ENCODE data around the gene SNX22.

DNA sequence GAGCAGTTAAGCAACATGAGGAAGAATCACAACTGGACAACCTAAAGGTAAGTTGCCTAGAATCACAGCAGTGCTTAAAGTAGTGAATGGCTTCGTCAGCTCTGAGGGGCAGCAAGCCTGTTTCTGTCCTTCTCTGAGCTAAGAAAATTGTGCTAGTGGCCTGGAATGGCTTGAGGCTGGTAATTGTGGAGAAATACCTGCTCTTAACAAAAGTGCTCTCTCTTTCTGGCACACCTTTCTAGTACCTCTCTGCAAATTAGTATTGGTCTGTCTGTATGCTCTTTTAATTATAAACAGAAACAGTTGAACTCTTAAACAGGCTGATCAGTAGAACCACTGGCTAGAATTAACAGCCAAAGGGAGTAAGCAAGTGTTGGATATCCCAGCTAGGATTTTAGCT is 44.2 kb upstream of the SNX22 start:
- TF ChIP-seq POLR2A (IDR thresholded peaks at IDR 0.05) = no peak
- TF ChIP-seq, protein P1, sequence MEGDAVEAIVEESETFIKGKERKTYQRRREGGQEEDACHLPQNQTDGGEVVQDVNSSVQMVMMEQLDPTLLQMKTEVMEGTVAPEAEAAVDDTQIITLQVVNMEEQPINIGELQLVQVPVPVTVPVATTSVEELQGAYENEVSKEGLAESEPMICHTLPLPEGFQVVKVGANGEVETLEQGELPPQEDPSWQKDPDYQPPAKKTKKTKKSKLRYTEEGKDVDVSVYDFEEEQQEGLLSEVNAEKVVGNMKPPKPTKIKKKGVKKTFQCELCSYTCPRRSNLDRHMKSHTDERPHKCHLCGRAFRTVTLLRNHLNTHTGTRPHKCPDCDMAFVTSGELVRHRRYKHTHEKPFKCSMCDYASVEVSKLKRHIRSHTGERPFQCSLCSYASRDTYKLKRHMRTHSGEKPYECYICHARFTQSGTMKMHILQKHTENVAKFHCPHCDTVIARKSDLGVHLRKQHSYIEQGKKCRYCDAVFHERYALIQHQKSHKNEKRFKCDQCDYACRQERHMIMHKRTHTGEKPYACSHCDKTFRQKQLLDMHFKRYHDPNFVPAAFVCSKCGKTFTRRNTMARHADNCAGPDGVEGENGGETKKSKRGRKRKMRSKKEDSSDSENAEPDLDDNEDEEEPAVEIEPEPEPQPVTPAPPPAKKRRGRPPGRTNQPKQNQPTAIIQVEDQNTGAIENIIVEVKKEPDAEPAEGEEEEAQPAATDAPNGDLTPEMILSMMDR (IDR thresholded peaks at IDR 0.05) = no peak
- no peak for TF ChIP-seq POLR2AphosphoS5 (IDR thresholded peaks at IDR 0.05)
- TF ChIP-seq EP300 (IDR thresholded peaks at IDR 0.05) = no peak
